ENCODE data around the gene ATPAF2.

ATPAF2 gene

DNA sequence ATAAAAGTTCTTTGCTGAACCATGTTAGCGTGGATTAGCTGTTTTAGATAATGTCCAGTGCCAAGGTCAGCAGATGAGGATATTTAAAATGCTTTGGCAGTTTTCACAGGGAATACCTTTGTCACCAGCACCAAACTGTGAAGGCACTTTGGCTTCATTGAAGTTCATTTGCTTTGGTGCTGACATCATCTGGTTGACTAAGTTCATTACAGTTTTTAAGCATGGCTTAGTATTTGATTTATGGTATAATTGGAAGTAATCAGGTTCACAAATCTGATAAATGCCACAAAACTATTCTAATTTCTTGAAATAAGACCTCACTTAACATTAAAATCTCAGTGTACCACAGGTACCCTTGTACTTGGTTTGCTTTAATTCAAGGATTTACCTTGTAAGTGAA is 4.5 kb upstream of the ATPAF2 start:
- TF ChIP-seq, protein P1, sequence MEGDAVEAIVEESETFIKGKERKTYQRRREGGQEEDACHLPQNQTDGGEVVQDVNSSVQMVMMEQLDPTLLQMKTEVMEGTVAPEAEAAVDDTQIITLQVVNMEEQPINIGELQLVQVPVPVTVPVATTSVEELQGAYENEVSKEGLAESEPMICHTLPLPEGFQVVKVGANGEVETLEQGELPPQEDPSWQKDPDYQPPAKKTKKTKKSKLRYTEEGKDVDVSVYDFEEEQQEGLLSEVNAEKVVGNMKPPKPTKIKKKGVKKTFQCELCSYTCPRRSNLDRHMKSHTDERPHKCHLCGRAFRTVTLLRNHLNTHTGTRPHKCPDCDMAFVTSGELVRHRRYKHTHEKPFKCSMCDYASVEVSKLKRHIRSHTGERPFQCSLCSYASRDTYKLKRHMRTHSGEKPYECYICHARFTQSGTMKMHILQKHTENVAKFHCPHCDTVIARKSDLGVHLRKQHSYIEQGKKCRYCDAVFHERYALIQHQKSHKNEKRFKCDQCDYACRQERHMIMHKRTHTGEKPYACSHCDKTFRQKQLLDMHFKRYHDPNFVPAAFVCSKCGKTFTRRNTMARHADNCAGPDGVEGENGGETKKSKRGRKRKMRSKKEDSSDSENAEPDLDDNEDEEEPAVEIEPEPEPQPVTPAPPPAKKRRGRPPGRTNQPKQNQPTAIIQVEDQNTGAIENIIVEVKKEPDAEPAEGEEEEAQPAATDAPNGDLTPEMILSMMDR (IDR thresholded peaks at IDR 0.05; ENCODE audit: low read depth, low read length, missing control alignments), result peak; percentile 35
- H3K36me3 ChIP-seq (replicated peaks), result peaks cover 3% of the 10 kb centered on the region
- no peak overlapping the region for H3K27ac ChIP-seq
- no peaks in the 10 kb centered on the region for H3K27me3 ChIP-seq (replicated peaks)
- no peak overlapping the region for H3K4me3 ChIP-seq (ENCODE audit: low read depth, low read length)
- no peak for DNase-seq
- in situ Hi-C loops (cut with HindIII; ENCODE audit: low pct_ligation_motif_present, low sequenced_read_pairs), result no loop called here

DNA sequence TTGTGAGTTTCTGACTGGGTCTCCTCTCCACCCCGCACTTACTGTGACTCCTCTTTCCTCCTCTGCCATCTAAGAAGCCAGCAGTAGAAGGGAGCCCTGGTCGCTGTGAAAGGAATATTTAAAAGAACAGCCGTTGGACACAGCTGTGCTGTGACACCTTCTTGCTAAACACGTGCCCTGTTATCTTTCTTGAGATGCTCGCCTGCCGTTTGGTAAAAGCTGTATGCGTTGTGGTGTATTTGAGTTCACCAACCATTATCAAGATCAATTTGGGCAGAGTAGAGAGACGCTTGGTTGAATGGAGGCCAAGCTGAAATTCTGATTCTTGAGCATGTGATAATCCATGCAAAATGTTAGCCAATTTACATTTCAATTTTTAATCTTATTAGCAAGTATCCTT is 4.0 kb upstream of the ATPAF2 start:
- no peak overlapping the region for H3K4me3 ChIP-seq (ENCODE audit: low read depth, low read length)
- peaks cover 3% of the 10 kb centered on the region for H3K36me3 ChIP-seq (replicated peaks)
- in situ Hi-C loops (cut with HindIII; ENCODE audit: low pct_ligation_motif_present, low sequenced_read_pairs), result no loop called here
- no peak for DNase-seq
- TF ChIP-seq, protein P1 (IDR thresholded peaks at IDR 0.05; ENCODE audit: low read depth, low read length, missing control alignments), result no peak
- no peaks in the 10 kb centered on the region for H3K27me3 ChIP-seq (replicated peaks)
- H3K27ac ChIP-seq, result no peak overlapping the region

DNA sequence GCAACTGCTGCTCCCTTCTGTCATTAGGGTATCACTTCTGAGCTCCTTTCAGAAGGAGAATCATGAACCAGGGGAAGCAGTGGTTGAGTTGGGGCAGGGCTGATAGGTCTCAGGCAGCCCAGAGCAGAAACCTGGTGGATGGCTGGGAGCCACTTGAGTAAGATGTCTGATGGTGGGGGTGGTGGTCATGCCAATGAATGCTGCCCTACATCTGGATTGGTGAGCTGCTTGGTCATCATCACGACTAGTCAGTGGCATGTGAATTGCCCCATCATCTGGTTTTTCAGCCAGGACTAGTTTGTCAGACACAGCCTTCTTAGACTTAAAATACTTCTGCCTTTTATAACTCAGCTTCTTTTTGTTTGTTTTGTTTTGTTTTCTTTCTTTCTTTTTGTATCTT is 2.8 kb upstream of the ATPAF2 start:
- TF ChIP-seq, protein P1 (IDR thresholded peaks at IDR 0.05; ENCODE audit: low read depth, low read length, missing control alignments), result no peak
- Histone ChIP-seq H3K4me3 (ENCODE audit: low read depth, low read length) (no peak overlapping the region), H3K36me3 (replicated peaks) (no peaks in the 10 kb centered on the region), H3K27me3 (replicated peaks) (no peaks in the 10 kb centered on the region), H3K27ac (no peak overlapping the region)
- DNase-seq, result no peak
- in situ Hi-C loops (cut with HindIII; ENCODE audit: low pct_ligation_motif_present, low sequenced_read_pairs), result no loop called here

DNA sequence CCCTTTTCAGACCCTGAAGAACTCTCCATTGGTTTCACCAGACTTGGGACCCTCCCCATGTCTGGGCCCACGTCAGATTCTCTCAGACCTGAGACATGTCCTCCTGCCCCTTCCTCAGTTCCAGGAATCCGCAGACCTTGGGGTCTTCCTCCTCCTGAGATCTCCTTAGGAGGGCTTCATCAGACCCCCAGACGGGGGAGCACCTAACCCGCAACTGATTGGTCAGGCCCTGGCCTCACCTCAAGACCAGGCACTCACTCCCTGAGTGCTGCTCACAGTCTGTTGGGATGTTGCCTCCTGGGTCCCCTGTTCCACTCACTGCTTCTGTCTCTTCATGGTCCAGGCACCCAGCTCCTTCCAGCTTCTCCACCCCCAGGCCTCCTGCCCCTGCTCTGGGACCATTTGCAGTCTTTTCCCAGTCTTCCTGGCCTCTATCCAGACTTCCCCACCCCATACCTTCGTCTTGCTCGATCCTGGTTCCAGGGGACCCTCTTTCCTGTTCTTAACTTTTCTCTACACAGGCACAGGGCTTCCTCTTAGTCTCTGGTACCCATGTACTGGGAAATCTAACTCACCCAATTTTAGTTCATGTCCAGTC is 1.4 kb upstream of the ATPAF2 start:
- Histone ChIP-seq H3K36me3 (replicated peaks) (no peaks in the 10 kb centered on the region), H3K27ac (no peak overlapping the region), H3K4me3 (ENCODE audit: low read depth, low read length) (peak overlapping the region; percentile 94), H3K27me3 (replicated peaks) (no peaks in the 10 kb centered on the region)
- TF ChIP-seq, protein P1 (IDR thresholded peaks at IDR 0.05; ENCODE audit: low read depth, low read length, missing control alignments), result no peak
- in situ Hi-C loops (cut with HindIII; ENCODE audit: low pct_ligation_motif_present, low sequenced_read_pairs), result no loop called here
- no peak for DNase-seq

DNA sequence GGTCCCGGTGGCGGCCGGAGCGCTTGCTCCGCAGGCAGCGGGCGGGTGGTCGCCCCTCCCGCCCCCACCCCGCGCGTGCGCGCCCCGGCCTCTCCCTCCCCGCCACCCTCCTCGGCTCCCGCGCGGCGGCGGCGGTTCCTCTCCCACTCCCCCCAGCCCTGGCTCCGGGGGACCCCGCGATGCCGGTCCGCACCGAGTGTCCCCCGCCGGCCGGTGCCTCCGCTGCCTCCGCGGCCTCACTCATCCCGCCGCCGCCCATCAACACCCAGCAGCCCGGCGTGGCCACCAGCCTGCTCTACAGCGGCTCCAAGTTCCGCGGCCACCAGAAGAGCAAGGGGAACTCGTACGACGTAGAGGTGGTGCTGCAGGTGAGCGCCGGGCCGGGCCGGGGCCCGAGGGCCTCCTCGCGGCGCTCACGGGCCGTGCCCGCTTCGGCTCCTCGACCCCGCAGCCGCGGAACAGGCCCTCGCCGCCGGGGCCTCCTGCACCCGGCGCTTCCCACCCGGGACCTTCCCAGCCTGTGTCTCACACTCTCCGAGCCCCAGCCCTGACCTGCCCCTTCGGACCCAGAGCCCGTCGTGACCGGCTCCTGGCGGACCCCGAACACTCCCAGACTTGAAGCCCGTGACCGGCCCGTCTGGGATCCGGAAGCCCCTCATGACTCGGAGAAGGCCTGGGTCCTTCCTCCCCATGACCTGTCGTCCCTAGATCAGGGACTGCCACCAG is 730 bp upstream of the ATPAF2 start:
- no peaks in the 10 kb centered on the region for H3K36me3 ChIP-seq (replicated peaks)
- TF ChIP-seq, protein P1 (IDR thresholded peaks at IDR 0.05; ENCODE audit: low read depth, low read length, missing control alignments), result no peak
- in situ Hi-C loops (cut with HindIII; ENCODE audit: low pct_ligation_motif_present, low sequenced_read_pairs), result loop anchor here (10.0 kb wide), 1 partner anchor 145 kb away; no protein-coding TSS in a partner anchor
- peak overlapping the region; percentile 32 for H3K27ac ChIP-seq
- no peaks in the 10 kb centered on the region for H3K27me3 ChIP-seq (replicated peaks)
- H3K4me3 ChIP-seq (ENCODE audit: low read depth, low read length), result peak overlapping the region; percentile 94
- DNase-seq, result no peak

All from brain microvascular endothelial cell (primary cell).